Smooth muscle cell of the brain vasculature (primary cell): ENCODE results near the gene MOAP1.
"Not testable (repeated sequence)": the region's sequence is repeated elsewhere in the genome, so short reads cannot be mapped to it uniquely, and the experiment has no call there.

Source experiments
- DNase-seq: peaks from one replicate; pipeline ENCODE4 v3.0.0-alpha.2; 2012; ENCODE audit warnings: low read depth, low spot score

The MOAP1 gene

GRCh38 chr14:93184391-93185348, at the start of gene MOAP1, which contains the start of gene LYSET:
TSS of gene MOAP1 (minus strand) at chr14:93184897. CDS start at chr14:93184242, 655 bp downstream.
TSS of gene LYSET (plus strand) at chr14:93185317. CDS start at chr14:93185406, 89 bp downstream.
- peak; percentile 26 for DNase-seq

- DNase-seq = not testable (repeated sequence)
Measured at GRCh38 chr14:93233078-93233477, 48.4 kb upstream of the MOAP1 start.

GRCh38 chr14:93232159-93232558, 47.5 kb upstream of the MOAP1 start:
- DNase-seq = no peak

GRCh38 chr14:93231129-93231979, 46.7 kb upstream of the MOAP1 start:
- DNase-seq = peak; percentile 12

- no peak for DNase-seq
Measured at GRCh38 chr14:93230539-93230938, 45.8 kb upstream of the MOAP1 start.

- DNase-seq = no peak
Measured at GRCh38 chr14:93228550-93228949, 43.9 kb upstream of the MOAP1 start.

GRCh38 chr14:93223565-93223964, 38.9 kb upstream of the MOAP1 start:
- no peak for DNase-seq

GRCh38 chr14:93220509-93220908, 35.8 kb upstream of the MOAP1 start:
- no peak for DNase-seq

- DNase-seq = peak; percentile 10
Measured at GRCh38 chr14:93219103-93219726, 34.5 kb upstream of the MOAP1 start.

GRCh38 chr14:93214598-93214997, 29.9 kb upstream of the MOAP1 start:
- no peak for DNase-seq

- no peak for DNase-seq
Measured at GRCh38 chr14:93212432-93212831, 27.7 kb upstream of the MOAP1 start.

GRCh38 chr14:93207468-93208308, 23.0 kb upstream of the MOAP1 start:
- no peak for DNase-seq

GRCh38 chr14:93206793-93207467, 22.2 kb upstream of the MOAP1 start, which contains the start of the genes GON7 and UBR7:
TSS of gene GON7 (minus strand) at chr14:93207065. CDS start at chr14:93207037, 28 bp downstream.
TSS of gene UBR7 (plus strand) at chr14:93207256. CDS start at chr14:93207292, 36 bp downstream.
- peak; percentile 89 for DNase-seq

- DNase-seq = no peak
Measured at GRCh38 chr14:93201155-93201704, 16.5 kb upstream of the MOAP1 start.

- no peak for DNase-seq
Measured at GRCh38 chr14:93200553-93200952, 15.9 kb upstream of the MOAP1 start.

GRCh38 chr14:93199031-93199430, 14.3 kb upstream of the MOAP1 start:
- DNase-seq = no peak

- no peak for DNase-seq
Measured at GRCh38 chr14:93195316-93195999, 10.8 kb upstream of the MOAP1 start.

- no peak for DNase-seq
Measured at GRCh38 chr14:93186956-93187355, 2.3 kb upstream of the MOAP1 start.

GRCh38 chr14:93186466-93186865, 1.8 kb upstream of the MOAP1 start:
- DNase-seq = no peak
